Measurements from ENCODE around the gene ATP10D. TPM values are rescaled to one million over a fixed set of nuclear protein-coding genes. Genes with fewer than 3 reads are reported as not detected.
A peak's percentile ranks its signal among the peaks of the same experiment; 100 is the strongest.

The ATP10D gene
- total RNA-seq, 1 donor from 2014 or later, result 9.7 TPM

- TF ChIP-seq CTCF (conservative IDR thresholded peaks at IDR 0.05; ENCODE audit: low read depth, low read length), result no peak
- H3K4me3 ChIP-seq (ENCODE audit: low read depth, low read length), result no peak overlapping the region
- no peak for DNase-seq (ENCODE audit: low read depth)
Measured at GRCh38 chr4:47498899-47499298, 13.8 kb downstream of the ATP10D start.

GRCh38 chr4:47499700-47500099 lies 14.6 kb downstream of the ATP10D start:
- DNase-seq (ENCODE audit: low read depth), result no peak
- no peak for TF ChIP-seq CTCF (conservative IDR thresholded peaks at IDR 0.05; ENCODE audit: low read depth, low read length)
- no peak overlapping the region for H3K4me3 ChIP-seq (ENCODE audit: low read depth, low read length)

GRCh38 chr4:47500776-47501175 lies 15.7 kb downstream of the ATP10D start:
- no peak for DNase-seq (ENCODE audit: low read depth)

GRCh38 chr4:47505147-47505546 lies 20.1 kb downstream of the ATP10D start:
- TF ChIP-seq CTCF (conservative IDR thresholded peaks at IDR 0.05; ENCODE audit: low read depth, low read length), result no peak
- no peak overlapping the region for H3K4me3 ChIP-seq (ENCODE audit: low read depth, low read length)
- DNase-seq (ENCODE audit: low read depth), result no peak

More at GRCh38 chr4:47500776-47501175, 15.7 kb downstream of the ATP10D start:
- no peak overlapping the region for H3K4me3 ChIP-seq (ENCODE audit: low read depth, low read length)
- no peak for TF ChIP-seq CTCF (conservative IDR thresholded peaks at IDR 0.05; ENCODE audit: low read depth, low read length)

- no peak overlapping the region for H3K4me3 ChIP-seq (ENCODE audit: low read depth, low read length)
- TF ChIP-seq CTCF (conservative IDR thresholded peaks at IDR 0.05; ENCODE audit: low read depth, low read length), result no peak
- DNase-seq (ENCODE audit: low read depth), result no peak
Measured at GRCh38 chr4:47505666-47506065, 20.6 kb downstream of the ATP10D start.

- H3K4me3 ChIP-seq (ENCODE audit: low read depth, low read length), result no peak overlapping the region
- TF ChIP-seq CTCF (conservative IDR thresholded peaks at IDR 0.05; ENCODE audit: low read depth, low read length), result no peak
- DNase-seq (ENCODE audit: low read depth), result peak; percentile 19
Measured at GRCh38 chr4:47510506-47511143, 25.6 kb downstream of the ATP10D start.

GRCh38 chr4:47513461-47513860 lies 28.4 kb downstream of the ATP10D start:
- no peak overlapping the region for H3K4me3 ChIP-seq (ENCODE audit: low read depth, low read length)
- DNase-seq (ENCODE audit: low read depth), result no peak
- no peak for TF ChIP-seq CTCF (conservative IDR thresholded peaks at IDR 0.05; ENCODE audit: low read depth, low read length)

Measured in epithelial cell of proximal tubule (primary cell).